Testis (tissue), 3 donors: ENCODE results near the gene MED9. TPM values are rescaled to one million over a fixed set of nuclear protein-coding genes. Genes with fewer than 3 reads are reported as not detected.

Source experiments
- DNase-seq: peaks from one replicate; pipeline ENCODE4 v3.0.0-alpha.2; 2019
- H3K27ac ChIP-seq, 2 donors: fragments of 200-600 bp; sonication (generic); one replicate each; pipeline ENCODE4 v1.5.1; 2019
- H3K27me3 ChIP-seq: fragments of 200-600 bp; sonication (generic); one replicate; pipeline ENCODE4 v1.5.1; 2019
- H3K36me3 ChIP-seq: fragments of 200-600 bp; sonication (generic); one replicate; pipeline ENCODE4 v1.5.1; 2017; ENCODE audit warnings: low read depth; ENCODE audit errors: missing control alignments
- H3K4me1 ChIP-seq: fragments of 200-600 bp; sonication (generic); one replicate; pipeline ENCODE4 v1.5.1; 2019
- H3K4me3 ChIP-seq, 2 donors: fragments of 200-600 bp; sonication (generic); one replicate each; pipeline ENCODE4 v1.5.1; 2017 to 2019
- H3K9me3 ChIP-seq: fragments of 200-600 bp; sonication (generic); one replicate; pipeline ENCODE4 v1.5.1; 2017
- CTCF ChIP-seq, 3 experiments: fragments of 450-650 bp in 2 of 3; fragments of 200-600 bp in 1 of 3; sonication (generic) in 1 of 3; IDR thresholded peaks; one replicate each; pipeline ENCODE4 v1.5.1; 2016 to 2019; ENCODE audit warnings: antibody characterized with exemption in 3 of 3, mild to moderate bottlenecking in 2 of 3, moderate library complexity in 1 of 3
- POLR2A ChIP-seq: fragments of 450-650 bp; IDR thresholded peaks from one replicate; pipeline ENCODE4 v1.6.1; 2017; ENCODE audit warnings: antibody characterized with exemption, mild to moderate bottlenecking, moderate library complexity
- WGBS, 2 donors: methylation state at CpG; one replicate each; pipeline ENCODE4 v1.1.5; 2018; 5-methylcytosine and 5-hydroxymethylcytosine counted together
- intact Hi-C: fragments of 100-400 bp; cut with DNase I; formaldehyde crosslinking; loops from one replicate; pipeline ENCODE4 v1.15.1; 2023; ENCODE audit warnings: low total_unique reads
- polyA plus RNA-seq: library from polyadenylated mRNA; stranded (reverse); fragments of 350-450 nt; fragmentation: Illumina TruSeq; extraction: RNeasy Lipid Tissue Mini Kit (QIAGEN cat#74804); gene quantifications from one replicate; pipeline ENCODE4 v1.2.3, GENCODE V29; 2014; ENCODE audit warnings: low read depth, low replicate concordance; ENCODE audit not compliant: insufficient read depth
- total RNA-seq, 2 donors: library from RNA; depleted of rRNA; stranded (reverse); fragments of >200 nt; gene quantifications; one replicate each; pipeline ENCODE4 v1.2.3, GENCODE V29; 2016

MED9 gene
- total and polyA plus RNA-seq, 3 donors from 2014 or later = 18.8 to 42.6 (median 35.9) TPM

GRCh38 chr17:17434477-17434876 is 42.3 kb upstream of the MED9 start:
- TF ChIP-seq POLR2A (no peak), CTCF (IDR thresholded peaks at IDR 0.05) (no peak)
- H3K4me3 ChIP-seq = no peak overlapping the region
- no peak overlapping the region for H3K27ac ChIP-seq
- intact Hi-C loops = no loop called here
- no peaks in the 10 kb centered on the region for H3K9me3 ChIP-seq
- no peaks in the 10 kb centered on the region for H3K36me3 ChIP-seq
- DNase-seq = no peak
- no peaks in the 10 kb centered on the region for H3K4me1 ChIP-seq
- no peaks in the 10 kb centered on the region for H3K27me3 ChIP-seq
- 62 to 82% methylated on average over 2 of the region's 2 CpGs for WGBS, 2 donors

- no peak overlapping the region for H3K27ac ChIP-seq
- WGBS, 2 donors = 59 to 60% methylated on average over 2 to 4 of the region's 4 CpGs
- H3K27me3 ChIP-seq = no peaks in the 10 kb centered on the region
- H3K4me1 ChIP-seq = no peaks in the 10 kb centered on the region
- no peaks in the 10 kb centered on the region for H3K9me3 ChIP-seq
- intact Hi-C loops = no loop called here
- no peaks in the 10 kb centered on the region for H3K36me3 ChIP-seq
- TF ChIP-seq POLR2A (no peak), CTCF (IDR thresholded peaks at IDR 0.05) (no peak)
- no peak for DNase-seq
- no peak overlapping the region for H3K4me3 ChIP-seq
Observed at GRCh38 chr17:17435323-17435722, 41.5 kb upstream of the MED9 start.

GRCh38 chr17:17437461-17437860 is 39.3 kb upstream of the MED9 start:
- TF ChIP-seq POLR2A (no peak), CTCF (IDR thresholded peaks at IDR 0.05) (no peak)
- 92 to 96% methylated on average over 9 of the region's 9 CpGs for WGBS, 2 donors
- Histone ChIP-seq H3K36me3 (no peaks in the 10 kb centered on the region), H3K4me1 (no peaks in the 10 kb centered on the region), H3K9me3 (no peaks in the 10 kb centered on the region), H3K27me3 (no peaks in the 10 kb centered on the region), H3K4me3 (no peak overlapping the region), H3K27ac (no peak overlapping the region)
- intact Hi-C loops = no loop called here
- no peak for DNase-seq

- no peak overlapping the region for H3K4me3 ChIP-seq
- no peak for DNase-seq
- intact Hi-C loops = no loop called here
- H3K27me3 ChIP-seq = no peaks in the 10 kb centered on the region
- no peak overlapping the region for H3K27ac ChIP-seq
- WGBS, 2 donors = 90 to 93% methylated on average over 3 of the region's 3 CpGs
- H3K4me1 ChIP-seq = no peaks in the 10 kb centered on the region
- no peaks in the 10 kb centered on the region for H3K36me3 ChIP-seq
- no peak for TF ChIP-seq CTCF (IDR thresholded peaks at IDR 0.05)
- no peak for TF ChIP-seq POLR2A
- no peaks in the 10 kb centered on the region for H3K9me3 ChIP-seq
Observed at GRCh38 chr17:17437893-17438292, 38.9 kb upstream of the MED9 start.

- Histone ChIP-seq H3K27me3 (no peaks in the 10 kb centered on the region), H3K27ac (no peak overlapping the region), H3K9me3 (no peaks in the 10 kb centered on the region), H3K4me3 (no peak overlapping the region), H3K36me3 (no peaks in the 10 kb centered on the region), H3K4me1 (no peaks in the 10 kb centered on the region)
- 75 to 77% methylated on average over 10 to 11 of the region's 11 CpGs for WGBS, 2 donors
- intact Hi-C loops = no loop called here
- TF ChIP-seq POLR2A (no peak), CTCF (IDR thresholded peaks at IDR 0.05) (peak in 2 of 3 experiments; percentile 24 to 40)
- peak; percentile 59 for DNase-seq
Observed at GRCh38 chr17:17440010-17440843, 36.6 kb upstream of the MED9 start.
